Stimulated activated CD4-positive, alpha-beta T cell treated with anti-CD3 and anti-CD28 coated beads, Interleukin-12 subunit alpha, Interleukin-12 subunit beta, amount 100 ng/mL, for 24 hours (primary cell): Measurements from ENCODE around the gene SMPX.

Experiments used
- DNase-seq, 2 experiments: peaks; one replicate each; pipeline ENCODE4 v3.0.0-alpha.2; 2020; ENCODE audit warnings: low read depth in 2 of 2

Gene SMPX

GRCh38 chrX:21711848-21712197 lies 46.1 kb downstream of the SMPX start:
- no peak for DNase-seq

- DNase-seq = no peak
Observed at GRCh38 chrX:21711129-21711847, 46.6 kb downstream of the SMPX start.

GRCh38 chrX:21708116-21708515 lies 49.8 kb downstream of the SMPX start:
- DNase-seq = no peak

- no peak for DNase-seq
Observed at GRCh38 chrX:21705225-21705624, 52.7 kb downstream of the SMPX start.

- DNase-seq = no peak
Observed at GRCh38 chrX:21702725-21703124, 55.2 kb downstream of the SMPX start.

GRCh38 chrX:21700967-21701366 lies 56.9 kb downstream of the SMPX start:
- no peak for DNase-seq

- no peak for DNase-seq
Observed at GRCh38 chrX:21700275-21700674, 57.6 kb downstream of the SMPX start.

- no peak for DNase-seq
Observed at GRCh38 chrX:21699136-21699535, 58.8 kb downstream of the SMPX start.

GRCh38 chrX:21698272-21698671 lies 59.6 kb downstream of the SMPX start:
- no peak for DNase-seq

- no peak for DNase-seq
Observed at GRCh38 chrX:21691512-21692018, 66.4 kb downstream of the SMPX start.

GRCh38 chrX:21683941-21684340 lies 74.0 kb downstream of the SMPX start:
- no peak for DNase-seq

- DNase-seq = no peak
Observed at GRCh38 chrX:21678048-21678612, 79.8 kb downstream of the SMPX start.

- no peak for DNase-seq
Observed at GRCh38 chrX:21675931-21676330, 82.0 kb downstream of the SMPX start.

- no peak for DNase-seq
Observed at GRCh38 chrX:21674430-21675186, 83.3 kb downstream of the SMPX start.

GRCh38 chrX:21666679-21667078 lies 91.2 kb downstream of the SMPX start:
- DNase-seq = no peak

- no peak for DNase-seq
Observed at GRCh38 chrX:21666252-21666651, 91.7 kb downstream of the SMPX start.

GRCh38 chrX:21662761-21663160 lies 95.2 kb downstream of the SMPX start:
- DNase-seq = no peak

- DNase-seq = no peak
Observed at GRCh38 chrX:21661316-21661715, 96.6 kb downstream of the SMPX start.

GRCh38 chrX:21660156-21660555 lies 97.8 kb downstream of the SMPX start:
- DNase-seq = no peak

- DNase-seq = no peak
Observed at GRCh38 chrX:21659320-21659719, 98.6 kb downstream of the SMPX start.

- no peak for DNase-seq
Observed at GRCh38 chrX:21658746-21659145, 99.2 kb downstream of the SMPX start.

GRCh38 chrX:21658152-21658737 lies 99.7 kb downstream of the SMPX start, which contains the start of gene KLHL34:
KLHL34 (minus strand) TSS chrX:21658330; CDS start chrX:21657788, 542 bp downstream.
- no peak for DNase-seq
